Stimulated activated effector memory CD8-positive, alpha-beta T cell treated with anti-CD3 and anti-CD28 coated beads, Interleukin-12 subunit alpha, Interleukin-12 subunit beta, amount 100 ng/mL, for 72 hours (primary cell): ENCODE data around the gene SYTL2.
"Not testable (repeated sequence)": the region's sequence is repeated elsewhere in the genome, so short reads cannot be mapped to it uniquely, and the experiment has no call there.

Source experiments
- ATAC-seq: fragments of 150-1000 bp; cut with Tn5 transposase; 2 replicates; pipeline ENCODE4 v1.10.0; 2021
- DNase-seq, 2 donors: peaks; one replicate each; pipeline ENCODE4 v3.0.0; 2021 to 2022; ENCODE audit warnings: low spot score in 2 of 2
- H3K27ac Mint-ChIP-seq: one replicate; pipeline ENCODE4 v1.8.0; 2022; ENCODE audit warnings: mild to moderate bottlenecking, mixed read lengths
- H3K36me3 Mint-ChIP-seq: one replicate; pipeline ENCODE4 v1.8.0; 2022; ENCODE audit warnings: mild to moderate bottlenecking, mixed read lengths
- H3K4me1 Mint-ChIP-seq: one replicate; pipeline ENCODE4 v1.8.0; 2022; ENCODE audit warnings: mixed read lengths
- H3K4me3 Mint-ChIP-seq: one replicate; pipeline ENCODE4 v1.8.0; 2022; ENCODE audit warnings: mild to moderate bottlenecking, mixed read lengths
- H3K9me3 Mint-ChIP-seq: one replicate; pipeline ENCODE4 v1.8.0; 2022; ENCODE audit warnings: mixed read lengths

Gene SYTL2

GRCh38 chr11:85843929-85844328 is 33.0 kb upstream of the SYTL2 start:
- no peak overlapping the region for H3K27ac Mint-ChIP-seq
- DNase-seq = no peak

GRCh38 chr11:85840932-85841331 is 30.0 kb upstream of the SYTL2 start:
- not testable (repeated sequence) for H3K27ac Mint-ChIP-seq, DNase-seq, H3K4me3 Mint-ChIP-seq, H3K36me3 Mint-ChIP-seq, H3K9me3 Mint-ChIP-seq
- peak; percentile 51 for ATAC-seq
- peaks cover 15% of the 10 kb centered on the region for H3K4me1 Mint-ChIP-seq

More at GRCh38 chr11:85843929-85844328, 33.0 kb upstream of the SYTL2 start:
- Mint-ChIP-seq H3K4me1 (peaks cover 15% of the 10 kb centered on the region), H3K9me3 (no peaks in the 10 kb centered on the region), H3K36me3 (no peaks in the 10 kb centered on the region), H3K4me3 (no peak overlapping the region)
- ATAC-seq = no peak

- H3K27ac Mint-ChIP-seq = no peak overlapping the region
- H3K4me1 Mint-ChIP-seq = no peaks in the 10 kb centered on the region
- DNase-seq = no peak
- no peak overlapping the region for H3K4me3 Mint-ChIP-seq
- no peaks in the 10 kb centered on the region for H3K9me3 Mint-ChIP-seq
- no peak for ATAC-seq
- no peaks in the 10 kb centered on the region for H3K36me3 Mint-ChIP-seq
Measured at GRCh38 chr11:85835729-85836128, 24.8 kb upstream of the SYTL2 start.

- Mint-ChIP-seq H3K27ac (no peak overlapping the region), H3K36me3 (no peaks in the 10 kb centered on the region), H3K4me1 (no peaks in the 10 kb centered on the region), H3K9me3 (no peaks in the 10 kb centered on the region), H3K4me3 (no peak overlapping the region)
- no peak for DNase-seq
- ATAC-seq = no peak
Measured at GRCh38 chr11:85835263-85835662, 24.3 kb upstream of the SYTL2 start.

GRCh38 chr11:85831050-85831449 is 20.1 kb upstream of the SYTL2 start:
- ATAC-seq (no peak), DNase-seq (no peak)
- no peaks in the 10 kb centered on the region for H3K9me3 Mint-ChIP-seq
- H3K27ac Mint-ChIP-seq = no peak overlapping the region
- H3K36me3 Mint-ChIP-seq = no peaks in the 10 kb centered on the region
- H3K4me1 Mint-ChIP-seq = peaks cover 26% of the 10 kb centered on the region
- H3K4me3 Mint-ChIP-seq = no peak overlapping the region

- Mint-ChIP-seq H3K4me3 (no peak overlapping the region), H3K9me3 (no peaks in the 10 kb centered on the region), H3K27ac (peak overlapping the region; percentile 97), H3K36me3 (no peaks in the 10 kb centered on the region), H3K4me1 (peaks cover 44% of the 10 kb centered on the region)
- ATAC-seq = no peak
- no peak for DNase-seq
Measured at GRCh38 chr11:85829172-85829571, 18.2 kb upstream of the SYTL2 start.

GRCh38 chr11:85828640-85828978 is 17.7 kb upstream of the SYTL2 start:
- ATAC-seq = no peak
- Mint-ChIP-seq H3K9me3 (no peaks in the 10 kb centered on the region), H3K4me3 (no peak overlapping the region), H3K36me3 (no peaks in the 10 kb centered on the region), H3K4me1 (peaks cover 50% of the 10 kb centered on the region), H3K27ac (peak overlapping the region; percentile 97)
- DNase-seq = no peak

GRCh38 chr11:85827748-85828639 is 17.1 kb upstream of the SYTL2 start:
- Mint-ChIP-seq H3K9me3 (no peaks in the 10 kb centered on the region), H3K36me3 (no peaks in the 10 kb centered on the region), H3K27ac (peak overlapping the region; percentile 97), H3K4me3 (peak overlapping the region; percentile 52), H3K4me1 (peaks cover 53% of the 10 kb centered on the region)
- ATAC-seq = peak; percentile 85
- no peak for DNase-seq

- no peak for DNase-seq
- no peaks in the 10 kb centered on the region for H3K9me3 Mint-ChIP-seq
- H3K27ac Mint-ChIP-seq = peak overlapping the region; percentile 97
- H3K36me3 Mint-ChIP-seq = no peaks in the 10 kb centered on the region
- no peak for ATAC-seq
- peak overlapping the region; percentile 52 for H3K4me3 Mint-ChIP-seq
- peaks cover 70% of the 10 kb centered on the region for H3K4me1 Mint-ChIP-seq
Measured at GRCh38 chr11:85826116-85826855, 15.3 kb upstream of the SYTL2 start.

- no peak for DNase-seq
- Mint-ChIP-seq H3K4me3 (peak overlapping the region; percentile 52), H3K4me1 (peaks cover 74% of the 10 kb centered on the region), H3K27ac (peak overlapping the region; percentile 97), H3K9me3 (no peaks in the 10 kb centered on the region), H3K36me3 (no peaks in the 10 kb centered on the region)
- ATAC-seq = no peak
Measured at GRCh38 chr11:85825616-85826015, 14.7 kb upstream of the SYTL2 start.

- peak overlapping the region; percentile 77 for H3K27ac Mint-ChIP-seq
- ATAC-seq (peak; percentile 82), DNase-seq (peak in 1 of 2 donors; percentile 77)
- H3K9me3 Mint-ChIP-seq = no peaks in the 10 kb centered on the region
- H3K4me1 Mint-ChIP-seq = peaks cover 71% of the 10 kb centered on the region
- H3K36me3 Mint-ChIP-seq = no peaks in the 10 kb centered on the region
- peak overlapping the region; percentile 26 for H3K4me3 Mint-ChIP-seq
Measured at GRCh38 chr11:85823816-85824215, 12.9 kb upstream of the SYTL2 start.

GRCh38 chr11:85822814-85823213 is 11.9 kb upstream of the SYTL2 start:
- Mint-ChIP-seq H3K9me3 (no peaks in the 10 kb centered on the region), H3K4me3 (no peak overlapping the region), H3K36me3 (no peaks in the 10 kb centered on the region), H3K27ac (peak overlapping the region; percentile 77), H3K4me1 (peaks cover 66% of the 10 kb centered on the region)
- no peak for DNase-seq
- ATAC-seq = no peak

- H3K4me1 Mint-ChIP-seq = peaks cover 54% of the 10 kb centered on the region
- ATAC-seq (peak; percentile 63), DNase-seq (no peak)
- H3K27ac Mint-ChIP-seq = no peak overlapping the region
- H3K4me3 Mint-ChIP-seq = no peak overlapping the region
- no peaks in the 10 kb centered on the region for H3K9me3 Mint-ChIP-seq
- H3K36me3 Mint-ChIP-seq = no peaks in the 10 kb centered on the region
Measured at GRCh38 chr11:85821636-85822035, 10.7 kb upstream of the SYTL2 start.

- no peak overlapping the region for H3K4me3 Mint-ChIP-seq
- H3K9me3 Mint-ChIP-seq = no peaks in the 10 kb centered on the region
- peaks cover 32% of the 10 kb centered on the region for H3K4me1 Mint-ChIP-seq
- no peaks in the 10 kb centered on the region for H3K36me3 Mint-ChIP-seq
- H3K27ac Mint-ChIP-seq = no peak overlapping the region
- ATAC-seq (no peak), DNase-seq (no peak)
Measured at GRCh38 chr11:85819441-85819840, 8.5 kb upstream of the SYTL2 start.

GRCh38 chr11:85815186-85815931 is 4.4 kb upstream of the SYTL2 start:
- Mint-ChIP-seq H3K9me3 (no peaks in the 10 kb centered on the region), H3K4me3 (no peak overlapping the region), H3K4me1 (peaks cover 9% of the 10 kb centered on the region), H3K27ac (no peak overlapping the region), H3K36me3 (peaks cover 6% of the 10 kb centered on the region)
- ATAC-seq = no peak
- no peak for DNase-seq
